K562 (cell line): Measurements from ENCODE around the gene MTARC2. TPM values are rescaled to one million over a fixed set of nuclear protein-coding genes. Genes with fewer than 3 reads are reported as not detected.

Experiments
- ATAC-seq: fragments of 200-7000 bp; cut with Tn5 transposase; 3 replicates; pipeline ENCODE4 v1.9.1; 2020; ENCODE audit warnings: moderate library complexity
- BruUV-seq: library from RNA; stranded (reverse); fragments of 400-500 nt; replicated peaks from 2 replicates; lab custom pipeline; 2021; lab: Mats Ljungman, UMichigan
- CTCF ChIA-PET: fragments of 300-600 bp; formaldehyde crosslinking; extraction: SDS; loops from one replicate; lab custom pipeline; 2021; ENCODE audit warnings: low intra/inter-chr PET ratio; lab: Yijun Ruan, JAX
- POLR2A ChIA-PET: fragments of 300-600, 350-650 bp; sonication (Branson Sonifier 250); formaldehyde crosslinking; extraction: SDS; loops from one replicate; lab custom pipeline; 2021; ENCODE audit warnings: antibody characterized with exemption, inconsistent platforms; lab: Yijun Ruan, JAX
- DNase-seq, 4 experiments: peaks; one replicate each; pipeline versions ENCODE4 v3.0.0 to v3.0.0-alpha.2; 2011 to 2018; ENCODE audit warnings: low spot score in 3 of 4, mixed read lengths in 3 of 4; ENCODE audit errors: extremely low read depth in 1 of 4
- FAIRE-seq: peaks from 2 replicates; lab custom pipeline; 2011; peaks lifted over from hg19 to GRCh38; lab: Jason Lieb, UNC
- H2AFZ ChIP-seq: 2 replicates; pipeline ENCODE4 v1.6.0; 2011; ENCODE audit warnings: low read depth, low read length, control low read depth, inconsistent platforms
- H3K27ac ChIP-seq: fragments of 200-600 bp; 3 replicates; pipeline ENCODE4 v1.8.0; 2011; ENCODE audit warnings: low read depth, mild to moderate bottlenecking, control low read depth, inconsistent platforms, low read length, moderate library complexity, mixed read lengths; ENCODE audit errors: extremely low read depth
- H3K27me3 ChIP-seq, 2 experiments: fragments of 300-600 bp in 1 of 2; 2 replicates in 1 of 2; 3 replicates in 1 of 2; pipeline versions ENCODE4 v1.6.0 to v1.8.0; 2011; ENCODE audit warnings: inconsistent platforms in 2 of 2, low read length in 2 of 2, mild to moderate bottlenecking in 1 of 2, mixed read lengths in 1 of 2, moderate library complexity in 1 of 2; ENCODE audit not compliant: control insufficient read depth in 2 of 2, insufficient read depth in 2 of 2
- H3K36me3 ChIP-seq: fragments of 300-600 bp; 3 replicates; pipeline ENCODE4 v1.8.0; 2011; ENCODE audit warnings: mild to moderate bottlenecking, low read length, inconsistent platforms; ENCODE audit not compliant: control insufficient read depth, insufficient read depth
- H3K4me1 ChIP-seq, 2 experiments: fragments of 200-600 bp in 1 of 2; replicated peaks in 1 of 2; 2 replicates in 1 of 2; 3 replicates in 1 of 2; pipeline versions ENCODE4 v1.5.1 to v1.8.0; 2011; ENCODE audit warnings: inconsistent platforms in 2 of 2, low read length in 2 of 2, mild to moderate bottlenecking in 1 of 2, mixed read lengths in 1 of 2, moderate library complexity in 1 of 2; ENCODE audit not compliant: control insufficient read depth in 2 of 2, insufficient read depth in 2 of 2
- H3K4me2 ChIP-seq: 2 replicates; pipeline ENCODE4 v1.6.1; 2011; ENCODE audit warnings: low read length, control low read depth, inconsistent platforms, mixed read lengths; ENCODE audit not compliant: insufficient read depth
- H3K4me3 ChIP-seq: fragments of 200-600 bp; sonication (generic), shearing (Covaris generic); 2 replicates; pipeline ENCODE4 v1.5.1; 2016; ENCODE audit warnings: control low read depth, inconsistent platforms
- H3K79me2 ChIP-seq: fragments of 200-600 bp; 3 replicates; pipeline ENCODE4 v1.8.0; 2011; ENCODE audit warnings: low read length, inconsistent platforms; ENCODE audit not compliant: control insufficient read depth, insufficient read depth
- H3K9ac ChIP-seq, 2 experiments: 2 replicates each; pipeline versions ENCODE4 v1.6.0 to v1.6.1; 2011; ENCODE audit warnings: low read depth in 2 of 2, low read length in 2 of 2, control low read depth in 1 of 2, inconsistent platforms in 1 of 2, mild to moderate bottlenecking in 1 of 2, mixed read lengths in 1 of 2; ENCODE audit not compliant: insufficient read depth in 1 of 2
- H3K9me1 ChIP-seq: one replicate; pipeline ENCODE4 v1.6.0; 2011; ENCODE audit warnings: inconsistent platforms, mild to moderate bottlenecking, low read length, moderate library complexity; ENCODE audit not compliant: control insufficient read depth, insufficient read depth
- H3K9me3 ChIP-seq: replicated peaks from 2 replicates; pipeline ENCODE4 v1.5.1; 2011; ENCODE audit warnings: low read depth, low read length, inconsistent platforms; ENCODE audit not compliant: control insufficient read depth, insufficient read depth
- H4K20me1 ChIP-seq: replicated peaks from 2 replicates; pipeline ENCODE4 v1.6.1; 2011; ENCODE audit warnings: low read length, inconsistent platforms, mixed read lengths; ENCODE audit not compliant: control insufficient read depth, insufficient read depth
- CLOCK ChIP-seq: fragments of 250-450 bp; sonication (Bioruptor Pico); IDR thresholded peaks from 2 replicates; pipeline ENCODE4 v1.4.0; 2020; ENCODE audit warnings: mild to moderate bottlenecking, moderate library complexity, borderline replicate concordance
- DLX4 ChIP-seq: fragments of 250-450 bp; sonication (Bioruptor Pico); IDR thresholded peaks from 2 replicates; pipeline ENCODE4 v1.6.1; 2021; ENCODE audit warnings: mild to moderate bottlenecking
- HMBOX1 ChIP-seq: sonication (generic); IDR thresholded peaks from 2 replicates; pipeline ENCODE4 v1.6.1; 2016
- KAT8 ChIP-seq: fragments of 450-650 bp; IDR thresholded peaks from 2 replicates; pipeline ENCODE4 v1.6.1; 2016; ENCODE audit warnings: low read depth, mild to moderate bottlenecking
- LCOR ChIP-seq: sonication (generic); formaldehyde crosslinking; IDR thresholded peaks from 2 replicates; pipeline ENCODE4 v1.8.0; 2022; ENCODE audit warnings: mild to moderate bottlenecking, missing genetic modification reagents
- ZNF431 ChIP-seq: sonication (generic); formaldehyde crosslinking; IDR thresholded peaks from 2 replicates; pipeline ENCODE4 v1.8.0; 2022; ENCODE audit warnings: mild to moderate bottlenecking, missing genetic modification reagents
- ZNF444 ChIP-seq: fragments of 250-450 bp; sonication (Bioruptor Pico); IDR thresholded peaks from 2 replicates; pipeline ENCODE4 v1.4.0; 2020; ENCODE audit warnings: mild to moderate bottlenecking, moderate library complexity
- ZZZ3 ChIP-seq: fragments of 450-650 bp; IDR thresholded peaks from 2 replicates; pipeline ENCODE4 v1.6.1; 2016; ENCODE audit warnings: antibody characterized with exemption, mild to moderate bottlenecking, moderate library complexity
- WGBS: fragments of 100-300 bp; shearing (Covaris generic); methylation state at CpG from one replicate; pipeline ENCODE4 v1.1.6; 2016; ENCODE audit warnings: low coverage, mixed read lengths; ENCODE audit not compliant: insufficient coverage; ENCODE audit errors: missing lambda C conversion rate; 5-methylcytosine and 5-hydroxymethylcytosine counted together
- in situ Hi-C: fragments of 300-500 bp; cut with MboI; formaldehyde crosslinking; loops from 4 replicates; pipeline ENCODE4 v1.15.0; 2018; ENCODE audit warnings: inconsistent platforms, mixed read lengths
- intact Hi-C: fragments of 100-400 bp; cut with micrococcal nuclease; formaldehyde crosslinking; loops from 2 replicates; pipeline ENCODE4 v1.14.2; 2022
- polyA plus RNA-seq, 8 experiments: library from polyadenylated mRNA; depleted of rRNA in 4 of 8; stranded (reverse) in 5 of 8; unstranded in 3 of 8; fragments of >200 nt; fragmentation: Nextera tagmentation in 2 of 8; fragmentation: Illumina TruSeq in 1 of 8; extraction: Ambion mirVana in 2 of 8; extraction: Trizol in 1 of 8; gene quantifications; 2 replicates each; pipeline versions ENCODE4 v1.2.1 to v1.2.3, GENCODE V29; 2011 to 2014; ENCODE audit warnings: inconsistent platforms in 1 of 8, missing spikeins in 1 of 8
- total RNA-seq, 7 experiments: library from RNA; depleted of rRNA in 6 of 7; stranded (reverse); fragments of >200 nt in 6 of 7; fragmentation: Illumina TruSeq in 2 of 7; extraction: Trizol in 2 of 7; gene quantifications; 2 replicates each; pipeline versions ENCODE4 v1.2.1 to v1.2.3, GENCODE V29; 2011 to 2021; ENCODE audit warnings: low replicate concordance in 1 of 7

Gene MTARC2
- total and polyA plus RNA-seq, 9 of the 15 experiments (the other 6 are each of a cell fraction or from before 2014, with no cell fraction given) = 0.03 to 0.35 TPM; not detected in 7

GRCh38 chr1:220772846-220773245 lies 24.7 kb downstream of the MTARC2 start:
- in situ Hi-C loops = loop anchor here (10.0 kb wide), 1 partner anchor 938 kb away; no protein-coding TSS in a partner anchor
- Histone ChIP-seq H3K9me3 (no peaks in the 10 kb centered on the region), H2AFZ (no peak overlapping the region), H3K9me1 (no peaks in the 10 kb centered on the region), H3K4me3 (no peak overlapping the region), H3K36me3 (no peaks in the 10 kb centered on the region), H3K79me2 (no peaks in the 10 kb centered on the region), H3K4me2 (no peak overlapping the region), H3K27me3 (peaks cover 2 to 24% of the 10 kb centered on the region in 2 experiments; a peak in 3 of 5 replicates), H3K9ac (no peak overlapping the region), H3K27ac (no peak overlapping the region), H3K4me1 (peaks cover 3 to 11% of the 10 kb centered on the region in 2 experiments; a peak in 3 of 5 replicates), H4K20me1 (no peaks in the 10 kb centered on the region)
- POLR2A ChIA-PET = interaction anchor here (0.6 to 0.9 kb wide), 2 partner anchors 16 to 788 kb away, joined by 3 to 4 read pairs; no protein-coding TSS in a partner anchor
- no peak for DNase-seq
- TF ChIP-seq KAT8 (no peak), LCOR (CRISPR knock-in tag) (no peak), CLOCK (no peak), HMBOX1 (no peak), ZNF444 (CRISPR knock-in tag) (no peak), ZZZ3 (no peak), DLX4 (CRISPR knock-in tag) (no peak), ZNF431 (CRISPR knock-in tag) (no peak)
- BruUV-seq = no TSS peak
- FAIRE-seq = no peak
- CTCF ChIA-PET = no interaction called here
- intact Hi-C loops = loop anchor here (10.0 kb wide), 2 partner anchors 228 to 418 kb away; no protein-coding TSS in a partner anchor
- ATAC-seq = no peak
- WGBS = 3% methylated on average over 4 of the region's 4 CpGs
